K562 (cell line): Measurements from ENCODE around the gene EFNA2. TPM values are rescaled to one million over a fixed set of nuclear protein-coding genes. Genes with fewer than 3 reads are reported as not detected.

Experiments used
- ADNP ChIP-seq: fragments of 200-800 bp; sonication (Bioruptor generic); IDR thresholded peaks from 2 replicates; pipeline ENCODE4 v1.6.1; 2016; ENCODE audit warnings: missing genetic modification characterization, missing compliant biosample characterization
- BCL6 ChIP-seq: fragments of 250-450 bp; sonication (Bioruptor Pico); IDR thresholded peaks from 2 replicates; pipeline ENCODE4 v1.4.0; 2020
- CBFA2T3 ChIP-seq: fragments of 450-650 bp; IDR thresholded peaks from 2 replicates; pipeline ENCODE4 v1.6.1; 2017
- CREBBP ChIP-seq: IDR thresholded peaks from one replicate; pipeline ENCODE4 v1.6.1; 2012; ENCODE audit warnings: low read depth, mild to moderate bottlenecking, control low read depth, inconsistent platforms, low read length
- GATAD2B ChIP-seq: fragments of 450-650 bp; IDR thresholded peaks from 2 replicates; pipeline ENCODE4 v1.6.1; 2017; ENCODE audit warnings: mild to moderate bottlenecking, borderline replicate concordance
- HIVEP1 ChIP-seq: fragments of 250-450 bp; sonication (Bioruptor Pico); IDR thresholded peaks from 2 replicates; pipeline ENCODE4 v1.4.0; 2020; ENCODE audit warnings: mild to moderate bottlenecking
- NBN ChIP-seq: fragments of 450-650 bp; IDR thresholded peaks from 2 replicates; pipeline ENCODE4 v1.6.1; 2016; ENCODE audit warnings: low read depth, mild to moderate bottlenecking
- PHB ChIP-seq: fragments of 250-450 bp; sonication (Bioruptor Pico); IDR thresholded peaks from 2 replicates; pipeline ENCODE4 v1.5.0; 2021
- RCOR1 ChIP-seq, 2 experiments: IDR thresholded peaks; 2 replicates each; pipeline ENCODE4 v1.6.1; 2012; ENCODE audit warnings: low read depth in 2 of 2, low read length in 2 of 2, borderline replicate concordance in 1 of 2, improper control_type of control experiment in 1 of 2
- SMAD2 ChIP-seq: fragments of 150-350 bp; IDR thresholded peaks from 2 replicates; pipeline ENCODE4 v1.6.1; 2014; ENCODE audit warnings: low read depth, mild to moderate bottlenecking, low read length
- SRSF3 ChIP-seq: fragments of 200-400 bp; formaldehyde crosslinking; IDR thresholded peaks from 2 replicates; pipeline ENCODE4 v1.6.1; 2016; ENCODE audit warnings: mild to moderate bottlenecking, low read length, moderate library complexity; ENCODE audit not compliant: insufficient read depth
- THAP12 ChIP-seq: fragments of 250-450 bp; sonication (Bioruptor Pico); IDR thresholded peaks from 2 replicates; pipeline ENCODE4 v1.9.0; 2021; ENCODE audit warnings: mild to moderate bottlenecking, inconsistent platforms
- ZBTB17 ChIP-seq: fragments of 450-650 bp; formaldehyde crosslinking; IDR thresholded peaks from 2 replicates; pipeline ENCODE4 v1.4.0; 2020; ENCODE audit warnings: mild to moderate bottlenecking
- ZNF184 ChIP-seq: sonication (generic); formaldehyde crosslinking; IDR thresholded peaks from 2 replicates; pipeline ENCODE4 v1.5.0; 2020; ENCODE audit warnings: missing genetic modification reagents
- ZNF263 ChIP-seq: sonication (generic); formaldehyde crosslinking; IDR thresholded peaks from 2 replicates; pipeline ENCODE4 v1.8.0; 2022; ENCODE audit warnings: mild to moderate bottlenecking, missing genetic modification reagents, borderline replicate concordance
- ZNF318 ChIP-seq, 2 experiments: fragments of 450-650 bp; IDR thresholded peaks; 2 replicates each; pipeline ENCODE4 v1.6.1; 2016; ENCODE audit warnings: mild to moderate bottlenecking in 2 of 2, borderline replicate concordance in 1 of 2, low read depth in 1 of 2, moderate library complexity in 1 of 2
- ZNF551 ChIP-seq: fragments of 250-450 bp; sonication (Bioruptor Pico); IDR thresholded peaks from 2 replicates; pipeline ENCODE4 v1.5.0; 2021; ENCODE audit warnings: mild to moderate bottlenecking, moderate library complexity
- ZNF766 ChIP-seq: fragments of 200-800 bp; sonication (Bioruptor generic); conservative IDR thresholded peaks from 2 replicates; pipeline ENCODE4 v1.6.1; 2016; ENCODE audit warnings: missing genetic modification characterization, missing compliant biosample characterization
- ZSCAN32 ChIP-seq: fragments of 450-650 bp; formaldehyde crosslinking; IDR thresholded peaks from 2 replicates; pipeline ENCODE4 v1.4.0; 2020; ENCODE audit warnings: mild to moderate bottlenecking, moderate library complexity
- polyA plus RNA-seq, 8 experiments: library from polyadenylated mRNA; depleted of rRNA in 4 of 8; stranded (reverse) in 5 of 8; unstranded in 3 of 8; fragments of >200 nt; fragmentation: Nextera tagmentation in 2 of 8; fragmentation: Illumina TruSeq in 1 of 8; extraction: Ambion mirVana in 2 of 8; extraction: Trizol in 1 of 8; gene quantifications; 2 replicates each; pipeline versions ENCODE4 v1.2.1 to v1.2.3, GENCODE V29; 2011 to 2014; ENCODE audit warnings: inconsistent platforms in 1 of 8, missing spikeins in 1 of 8
- total RNA-seq, 7 experiments: library from RNA; depleted of rRNA in 6 of 7; stranded (reverse); fragments of >200 nt in 6 of 7; fragmentation: Illumina TruSeq in 2 of 7; extraction: Trizol in 2 of 7; gene quantifications; 2 replicates each; pipeline versions ENCODE4 v1.2.1 to v1.2.3, GENCODE V29; 2011 to 2021; ENCODE audit warnings: low replicate concordance in 1 of 7

Gene EFNA2
- total and polyA plus RNA-seq, 9 of the 15 experiments (the other 6 are each of a cell fraction or from before 2014, with no cell fraction given) = 0.11 to 0.44 (median 0.15) TPM; not detected in 6

DNA sequence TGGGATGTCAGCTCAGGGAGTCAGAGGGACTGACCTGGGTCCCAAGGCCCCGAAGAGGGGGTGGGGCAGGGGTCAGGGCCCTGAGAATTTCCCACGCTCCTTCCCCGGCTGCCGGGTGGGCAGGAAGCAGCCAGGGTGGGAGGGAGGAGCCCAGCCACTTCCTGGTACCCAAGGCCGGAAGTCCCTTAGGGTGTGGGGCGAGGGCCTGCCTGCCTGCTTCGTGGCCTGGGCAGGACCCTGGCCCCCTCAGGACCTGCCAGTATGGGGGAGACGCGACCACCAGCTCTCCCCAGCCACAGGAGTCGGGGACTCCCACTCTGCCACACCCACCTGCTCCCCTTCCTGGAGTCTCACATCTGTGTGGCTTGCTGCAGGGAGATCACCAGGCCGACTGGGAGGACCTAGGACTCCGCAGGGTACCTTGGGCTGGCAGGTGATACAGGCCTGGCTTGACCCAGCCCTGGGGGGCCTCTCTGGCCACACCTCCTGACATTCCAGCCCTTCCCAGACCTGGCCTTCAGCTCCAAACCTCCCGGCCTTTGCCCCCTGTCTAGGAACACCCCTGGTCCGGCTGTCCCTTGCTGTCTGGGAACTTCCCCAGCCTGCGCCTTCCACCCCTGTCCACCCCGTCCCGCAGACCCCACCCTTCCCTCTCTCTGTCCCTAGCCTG, 26.3 kb upstream of the EFNA2 start (continued):
- TF ChIP-seq ZNF318 (IDR thresholded peaks at IDR 0.05; ENCODE audit: borderline replicate concordance in 1 of 2, low read depth in 1 of 2) = no peak
- peak; percentile 84 for TF ChIP-seq ZBTB17 (CRISPR knock-in tag)
- TF ChIP-seq ZNF263 (CRISPR knock-in tag) = peak; percentile 34
- no peak for TF ChIP-seq ZNF551 (CRISPR knock-in tag)
- no peak for TF ChIP-seq ADNP (tag)
- no peak for TF ChIP-seq CREBBP
- 0 out of 2 replicates have a peak, but pooled peaks have one; percentile 47 for TF ChIP-seq THAP12
- no peak for TF ChIP-seq ZSCAN32 (CRISPR knock-in tag)
- no peak for TF ChIP-seq HIVEP1
- no peak for TF ChIP-seq ZNF184
- TF ChIP-seq CBFA2T3 = no peak
- TF ChIP-seq SMAD2 = no peak
- peak; percentile 78; the same call in 1 of the 2 replicates for TF ChIP-seq PHB (CRISPR knock-in tag)
- no peak for TF ChIP-seq ZNF766 (CRISPR knock-in tag)
- TF ChIP-seq NBN = peak; percentile 53; the same call in 1 of the 2 replicates
- no peak for TF ChIP-seq BCL6 (CRISPR knock-in tag)
- TF ChIP-seq GATAD2B = 0 out of 2 replicates have a peak, but pooled peaks have one; percentile 53
- TF ChIP-seq RCOR1 (IDR thresholded peaks at IDR 0.05; ENCODE audit: borderline replicate concordance in 1 of 2, low read depth in 2 of 2, low read length in 2 of 2) = no peak
- TF ChIP-seq SRSF3 = no peak
